PC-3 (cell line): ENCODE results near the gene PCED1B.

Experiments
- EZH2 ChIP-seq: fragments of 300-600 bp; sonication (generic); IDR thresholded peaks from one replicate; pipeline ENCODE4 v1.6.1; 2017; ENCODE audit warnings: antibody characterized with exemption, mild to moderate bottlenecking, low read length; ENCODE audit not compliant: unreplicated experiment
- TF ChIP-seq, protein P1 (sequence below): fragments of 300-600 bp; sonication (generic); conservative IDR thresholded peaks from 2 replicates; pipeline ENCODE4 v1.5.1; 2017; ENCODE audit warnings: antibody characterized with exemption, low read depth, mild to moderate bottlenecking, low read length

- TF ChIP-seq, protein P1, sequence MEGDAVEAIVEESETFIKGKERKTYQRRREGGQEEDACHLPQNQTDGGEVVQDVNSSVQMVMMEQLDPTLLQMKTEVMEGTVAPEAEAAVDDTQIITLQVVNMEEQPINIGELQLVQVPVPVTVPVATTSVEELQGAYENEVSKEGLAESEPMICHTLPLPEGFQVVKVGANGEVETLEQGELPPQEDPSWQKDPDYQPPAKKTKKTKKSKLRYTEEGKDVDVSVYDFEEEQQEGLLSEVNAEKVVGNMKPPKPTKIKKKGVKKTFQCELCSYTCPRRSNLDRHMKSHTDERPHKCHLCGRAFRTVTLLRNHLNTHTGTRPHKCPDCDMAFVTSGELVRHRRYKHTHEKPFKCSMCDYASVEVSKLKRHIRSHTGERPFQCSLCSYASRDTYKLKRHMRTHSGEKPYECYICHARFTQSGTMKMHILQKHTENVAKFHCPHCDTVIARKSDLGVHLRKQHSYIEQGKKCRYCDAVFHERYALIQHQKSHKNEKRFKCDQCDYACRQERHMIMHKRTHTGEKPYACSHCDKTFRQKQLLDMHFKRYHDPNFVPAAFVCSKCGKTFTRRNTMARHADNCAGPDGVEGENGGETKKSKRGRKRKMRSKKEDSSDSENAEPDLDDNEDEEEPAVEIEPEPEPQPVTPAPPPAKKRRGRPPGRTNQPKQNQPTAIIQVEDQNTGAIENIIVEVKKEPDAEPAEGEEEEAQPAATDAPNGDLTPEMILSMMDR, result no peak
- TF ChIP-seq EZH2, result no peak
Observed at GRCh38 chr12:47039079-47039478, 40.3 kb upstream of the PCED1B start.
